Neuron (in vitro differentiated cells): Measurements from ENCODE around the gene ABCC1.
"Not testable (repeated sequence)": the region's sequence is repeated elsewhere in the genome, so short reads cannot be mapped to it uniquely, and the experiment has no call there.

Experiments
- H2AFZ ChIP-seq: one replicate; pipeline ENCODE4 v1.6.1; 2013; ENCODE audit warnings: low read depth, mild to moderate bottlenecking, inconsistent platforms, low read length, moderate library complexity
- H3K27me3 ChIP-seq: one replicate; pipeline ENCODE4 v1.6.1; 2013; ENCODE audit warnings: low read length; ENCODE audit not compliant: insufficient read depth
- H3K36me3 ChIP-seq: one replicate; pipeline ENCODE4 v1.6.1; 2013; ENCODE audit warnings: low read length; ENCODE audit not compliant: insufficient read depth
- H3K4me1 ChIP-seq: one replicate; pipeline ENCODE4 v1.6.1; 2013; ENCODE audit warnings: low read length; ENCODE audit not compliant: insufficient read depth
- H3K4me3 ChIP-seq: 2 replicates; pipeline ENCODE4 v1.5.1; 2013; ENCODE audit warnings: mild to moderate bottlenecking, low read length, moderate library complexity
- H3K9me3 ChIP-seq: one replicate; pipeline ENCODE4 v1.6.1; 2013; ENCODE audit warnings: low read length

Gene ABCC1

GRCh38 chr16:16150878-16151152 lies 201.4 kb downstream of the ABCC1 start:
- Histone ChIP-seq H2AFZ (no peak overlapping the region), H3K36me3 (no peaks in the 10 kb centered on the region), H3K4me3 (no peak overlapping the region), H3K4me1 (peaks cover 3% of the 10 kb centered on the region), H3K27me3 (no peaks in the 10 kb centered on the region), H3K9me3 (no peaks in the 10 kb centered on the region)

- Histone ChIP-seq H3K27me3 (no peaks in the 10 kb centered on the region), H3K4me1 (peaks cover 3% of the 10 kb centered on the region), H2AFZ (no peak overlapping the region), H3K9me3 (no peaks in the 10 kb centered on the region), H3K36me3 (no peaks in the 10 kb centered on the region), H3K4me3 (no peak overlapping the region)
These were observed 201.9 kb downstream of the ABCC1 start for GRCh38 chr16:16151315-16151714.

- H3K36me3 ChIP-seq, H3K4me1 ChIP-seq, H3K27me3 ChIP-seq, H2AFZ ChIP-seq, H3K9me3 ChIP-seq, H3K4me3 ChIP-seq: not testable (repeated sequence)
These were observed 203.6 kb downstream of the ABCC1 start for GRCh38 chr16:16153000-16153399.

- Histone ChIP-seq H3K4me3 (no peak overlapping the region), H3K9me3 (peaks cover 13% of the 10 kb centered on the region), H2AFZ (no peak overlapping the region), H3K27me3 (no peaks in the 10 kb centered on the region), H3K4me1 (no peaks in the 10 kb centered on the region), H3K36me3 (no peaks in the 10 kb centered on the region)
These were observed 205.0 kb downstream of the ABCC1 start for GRCh38 chr16:16154281-16154951.

- Histone ChIP-seq H3K9me3 (peaks cover 18% of the 10 kb centered on the region), H3K27me3 (no peaks in the 10 kb centered on the region), H3K4me3 (no peak overlapping the region), H2AFZ (no peak overlapping the region), H3K4me1 (no peaks in the 10 kb centered on the region), H3K36me3 (no peaks in the 10 kb centered on the region)
These were observed 205.8 kb downstream of the ABCC1 start for GRCh38 chr16:16155234-16155633.

GRCh38 chr16:16157166-16157565 lies 207.8 kb downstream of the ABCC1 start:
- no peaks in the 10 kb centered on the region for H3K27me3 ChIP-seq
- no peaks in the 10 kb centered on the region for H3K36me3 ChIP-seq
- no peak overlapping the region for H3K4me3 ChIP-seq
- H3K9me3 ChIP-seq, result peaks cover 21% of the 10 kb centered on the region
- no peaks in the 10 kb centered on the region for H3K4me1 ChIP-seq
- no peak overlapping the region for H2AFZ ChIP-seq

- Histone ChIP-seq H3K36me3 (no peaks in the 10 kb centered on the region), H3K27me3 (no peaks in the 10 kb centered on the region), H3K9me3 (peaks cover 21% of the 10 kb centered on the region), H3K4me3 (no peak overlapping the region), H3K4me1 (no peaks in the 10 kb centered on the region), H2AFZ (no peak overlapping the region)
These were observed 208.8 kb downstream of the ABCC1 start for GRCh38 chr16:16158082-16158658.

- no peaks in the 10 kb centered on the region for H3K36me3 ChIP-seq
- no peak overlapping the region for H3K4me3 ChIP-seq
- H3K4me1 ChIP-seq, result no peaks in the 10 kb centered on the region
These were observed 209.4 kb downstream of the ABCC1 start for GRCh38 chr16:16158741-16159374.

GRCh38 chr16:16159662-16160061 lies 210.2 kb downstream of the ABCC1 start:
- no peaks in the 10 kb centered on the region for H3K36me3 ChIP-seq
- no peak overlapping the region for H2AFZ ChIP-seq
- peaks cover 24% of the 10 kb centered on the region for H3K9me3 ChIP-seq
- H3K27me3 ChIP-seq, result no peaks in the 10 kb centered on the region
- H3K4me3 ChIP-seq, result no peak overlapping the region
- H3K4me1 ChIP-seq, result no peaks in the 10 kb centered on the region

More at GRCh38 chr16:16158741-16159374, 209.4 kb downstream of the ABCC1 start:
- H2AFZ ChIP-seq, result no peak overlapping the region
- H3K27me3 ChIP-seq, result no peaks in the 10 kb centered on the region
- H3K9me3 ChIP-seq, result peaks cover 24% of the 10 kb centered on the region

- Histone ChIP-seq H3K36me3 (no peaks in the 10 kb centered on the region), H3K9me3 (peaks cover 24% of the 10 kb centered on the region), H3K4me3 (no peak overlapping the region), H2AFZ (no peak overlapping the region), H3K4me1 (no peaks in the 10 kb centered on the region), H3K27me3 (no peaks in the 10 kb centered on the region)
These were observed 211.9 kb downstream of the ABCC1 start for GRCh38 chr16:16161319-16161718.

GRCh38 chr16:16161840-16162239 lies 212.4 kb downstream of the ABCC1 start:
- not testable (repeated sequence) for H3K4me3 ChIP-seq, H3K4me1 ChIP-seq, H2AFZ ChIP-seq, H3K36me3 ChIP-seq, H3K27me3 ChIP-seq
- peaks cover 24% of the 10 kb centered on the region for H3K9me3 ChIP-seq

- H2AFZ ChIP-seq, result no peak overlapping the region
These were observed 213.2 kb downstream of the ABCC1 start for GRCh38 chr16:16162591-16162990.

GRCh38 chr16:16163109-16163508 lies 213.7 kb downstream of the ABCC1 start:
- Histone ChIP-seq H2AFZ (no peak overlapping the region), H3K27me3 (no peaks in the 10 kb centered on the region), H3K4me1 (no peaks in the 10 kb centered on the region), H3K9me3 (peaks cover 22% of the 10 kb centered on the region), H3K36me3 (no peaks in the 10 kb centered on the region), H3K4me3 (no peak overlapping the region)

More at GRCh38 chr16:16162591-16162990, 213.2 kb downstream of the ABCC1 start:
- no peak overlapping the region for H3K4me3 ChIP-seq
- H3K27me3 ChIP-seq, result no peaks in the 10 kb centered on the region
- H3K36me3 ChIP-seq, result no peaks in the 10 kb centered on the region
- peaks cover 24% of the 10 kb centered on the region for H3K9me3 ChIP-seq
- H3K4me1 ChIP-seq, result no peaks in the 10 kb centered on the region
